Ramos (cell line): ENCODE measurements around the gene SUGP1.

ENCODE experiments used
- in situ Hi-C: fragments of 300-500 bp; cut with MboI; formaldehyde crosslinking; loops from one replicate; pipeline ENCODE4 v1.14.3; 2022; ENCODE audit warnings: low sequenced_read_pairs; ENCODE audit not compliant: unreplicated experiment

SUGP1 gene

GRCh38 chr19:19238126-19238894, 82.0 kb downstream of the SUGP1 start:
- in situ Hi-C loops, result no loop called here

GRCh38 chr19:19236173-19236572, 84.1 kb downstream of the SUGP1 start:
- in situ Hi-C loops, result no loop called here

GRCh38 chr19:19234220-19234816, 86.0 kb downstream of the SUGP1 start:
- in situ Hi-C loops, result no loop called here

GRCh38 chr19:19232261-19232721, 88.0 kb downstream of the SUGP1 start:
- in situ Hi-C loops, result no loop called here

- in situ Hi-C loops, result no loop called here
Observed at GRCh38 chr19:19230999-19231398, 89.3 kb downstream of the SUGP1 start.

GRCh38 chr19:19229701-19230100, 90.6 kb downstream of the SUGP1 start:
- in situ Hi-C loops, result no loop called here

- in situ Hi-C loops, result no loop called here
Observed at GRCh38 chr19:19227217-19227616, 93.1 kb downstream of the SUGP1 start.

- in situ Hi-C loops, result no loop called here
Observed at GRCh38 chr19:19226663-19227062, 93.6 kb downstream of the SUGP1 start.

- in situ Hi-C loops, result no loop called here
Observed at GRCh38 chr19:19226204-19226603, 94.1 kb downstream of the SUGP1 start.
